ENCODE data around the gene MEGF6. TPM values are rescaled to one million over a fixed set of nuclear protein-coding genes. Genes with fewer than 3 reads are reported as not detected.

The MEGF6 gene
- total RNA-seq, 2 donors from 2014 or later, result 273 to 304 TPM

DNA sequence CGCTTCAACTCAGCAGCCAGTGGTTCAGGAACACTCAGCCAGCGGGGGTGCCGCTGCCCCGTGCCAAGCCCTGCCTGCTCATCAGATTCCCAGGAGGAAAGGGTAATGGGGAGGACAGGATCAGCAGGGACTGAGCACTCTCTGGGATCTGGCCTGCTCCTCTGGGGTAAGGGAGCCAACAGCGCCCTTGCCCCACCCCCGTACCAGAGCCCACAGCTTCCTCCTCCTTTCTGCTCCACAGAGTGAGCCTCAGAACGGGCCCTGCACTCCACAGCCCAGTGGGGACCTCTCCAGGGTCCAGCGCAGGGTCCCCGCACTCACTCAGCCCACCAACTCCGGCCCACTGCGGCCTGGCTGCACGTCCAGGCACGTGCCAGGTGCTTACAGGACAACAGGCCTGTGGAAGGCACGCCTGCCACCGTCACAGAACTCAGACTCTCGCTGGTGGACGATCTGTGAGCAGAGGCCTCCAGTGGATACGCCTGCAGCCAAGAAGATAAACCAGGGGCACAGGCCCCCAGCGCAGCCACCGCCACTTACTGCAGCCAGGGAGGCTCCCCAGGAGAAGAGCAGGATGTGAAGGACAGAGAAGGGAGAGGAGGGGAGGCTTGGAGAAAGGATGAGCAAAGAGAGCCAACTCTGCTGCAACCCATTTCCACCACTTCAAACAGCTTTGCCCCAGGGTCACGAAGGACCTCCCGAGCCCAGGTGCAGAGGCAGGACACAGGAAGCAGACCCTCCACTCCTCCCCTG is 2.1 kb downstream of the MEGF6 start:
- DNase-seq (ENCODE audit: low spot score) (no peak), ATAC-seq (ENCODE audit: insufficient number of reproducible peaks, low FRiP score, low read depth) (no peak)
- H3K9me3 ChIP-seq, result no peaks in the 10 kb centered on the region
- H3K4me1 ChIP-seq (ENCODE audit: control insufficient read depth in 1 of 2, low read depth in 2 of 2), result peaks cover 12 to 13% of the 10 kb centered on the region in 2 donors
- TF ChIP-seq, protein P1, sequence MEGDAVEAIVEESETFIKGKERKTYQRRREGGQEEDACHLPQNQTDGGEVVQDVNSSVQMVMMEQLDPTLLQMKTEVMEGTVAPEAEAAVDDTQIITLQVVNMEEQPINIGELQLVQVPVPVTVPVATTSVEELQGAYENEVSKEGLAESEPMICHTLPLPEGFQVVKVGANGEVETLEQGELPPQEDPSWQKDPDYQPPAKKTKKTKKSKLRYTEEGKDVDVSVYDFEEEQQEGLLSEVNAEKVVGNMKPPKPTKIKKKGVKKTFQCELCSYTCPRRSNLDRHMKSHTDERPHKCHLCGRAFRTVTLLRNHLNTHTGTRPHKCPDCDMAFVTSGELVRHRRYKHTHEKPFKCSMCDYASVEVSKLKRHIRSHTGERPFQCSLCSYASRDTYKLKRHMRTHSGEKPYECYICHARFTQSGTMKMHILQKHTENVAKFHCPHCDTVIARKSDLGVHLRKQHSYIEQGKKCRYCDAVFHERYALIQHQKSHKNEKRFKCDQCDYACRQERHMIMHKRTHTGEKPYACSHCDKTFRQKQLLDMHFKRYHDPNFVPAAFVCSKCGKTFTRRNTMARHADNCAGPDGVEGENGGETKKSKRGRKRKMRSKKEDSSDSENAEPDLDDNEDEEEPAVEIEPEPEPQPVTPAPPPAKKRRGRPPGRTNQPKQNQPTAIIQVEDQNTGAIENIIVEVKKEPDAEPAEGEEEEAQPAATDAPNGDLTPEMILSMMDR (IDR thresholded peaks at IDR 0.05), result no peak
- H3K4me3 ChIP-seq, result no peak overlapping the region
- no peaks in the 10 kb centered on the region for H3K27me3 ChIP-seq (replicated peaks; ENCODE audit: insufficient read depth)
- no peaks in the 10 kb centered on the region for H3K36me3 ChIP-seq
- H3K27ac ChIP-seq, result no peak overlapping the region

DNA sequence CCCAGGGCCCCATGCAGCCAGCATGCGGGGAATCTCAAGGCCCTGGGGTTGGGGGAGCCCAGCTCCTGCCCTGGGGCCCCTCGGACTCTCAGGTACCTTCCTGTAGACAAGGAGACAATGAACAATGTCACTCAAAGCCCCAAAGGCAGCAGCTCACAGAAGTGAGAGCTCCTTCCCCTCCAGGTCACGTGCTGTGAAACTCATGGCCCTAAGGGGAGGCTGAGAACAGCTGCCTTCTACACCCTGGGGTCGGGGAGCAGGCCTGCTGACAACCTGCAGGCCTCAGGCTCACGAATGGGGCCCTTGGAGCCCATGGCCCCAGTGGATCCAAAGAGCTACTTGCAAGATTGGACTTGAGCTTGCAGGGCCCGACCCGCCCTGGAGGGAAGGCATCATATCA is 3.2 kb downstream of the MEGF6 start:
- H3K27me3 ChIP-seq (replicated peaks; ENCODE audit: insufficient read depth), result no peaks in the 10 kb centered on the region
- DNase-seq (ENCODE audit: low spot score) (no peak), ATAC-seq (ENCODE audit: insufficient number of reproducible peaks, low FRiP score, low read depth) (no peak)
- H3K27ac ChIP-seq, result no peak overlapping the region
- peaks cover 12 to 13% of the 10 kb centered on the region in 2 donors for H3K4me1 ChIP-seq (ENCODE audit: control insufficient read depth in 1 of 2, low read depth in 2 of 2)
- H3K9me3 ChIP-seq, result no peaks in the 10 kb centered on the region
- H3K4me3 ChIP-seq, result no peak overlapping the region
- TF ChIP-seq, protein P1 (IDR thresholded peaks at IDR 0.05), result no peak
- no peaks in the 10 kb centered on the region for H3K36me3 ChIP-seq

DNA sequence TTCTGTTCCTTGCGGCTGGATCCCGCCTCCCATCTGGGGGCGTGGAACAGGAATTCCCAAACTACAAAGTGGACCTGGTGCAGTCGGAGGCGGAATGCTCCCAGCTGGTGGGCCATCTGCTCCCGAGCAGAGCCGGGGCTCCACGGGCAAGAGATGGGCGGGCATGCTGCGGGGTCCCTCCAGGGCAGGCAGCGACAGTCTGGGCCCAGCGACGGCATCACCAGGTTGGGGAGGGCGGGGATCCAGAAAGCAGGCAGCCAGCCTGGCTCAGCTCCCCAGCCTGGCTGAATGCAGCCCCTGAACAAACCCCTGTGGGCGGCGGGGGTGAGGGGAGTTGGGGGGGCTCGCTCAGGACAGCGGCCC is 3.6 kb downstream of the MEGF6 start:
- H3K4me3 ChIP-seq, result no peak overlapping the region
- no peak overlapping the region for H3K27ac ChIP-seq
- TF ChIP-seq, protein P1 (IDR thresholded peaks at IDR 0.05), result no peak
- peaks cover 12 to 13% of the 10 kb centered on the region in 2 donors for H3K4me1 ChIP-seq (ENCODE audit: control insufficient read depth in 1 of 2, low read depth in 2 of 2)
- ATAC-seq (ENCODE audit: insufficient number of reproducible peaks, low FRiP score, low read depth) (no peak), DNase-seq (ENCODE audit: low spot score) (no peak)
- H3K9me3 ChIP-seq, result no peaks in the 10 kb centered on the region
- H3K36me3 ChIP-seq, result no peaks in the 10 kb centered on the region
- H3K27me3 ChIP-seq (replicated peaks; ENCODE audit: insufficient read depth), result no peaks in the 10 kb centered on the region

DNA sequence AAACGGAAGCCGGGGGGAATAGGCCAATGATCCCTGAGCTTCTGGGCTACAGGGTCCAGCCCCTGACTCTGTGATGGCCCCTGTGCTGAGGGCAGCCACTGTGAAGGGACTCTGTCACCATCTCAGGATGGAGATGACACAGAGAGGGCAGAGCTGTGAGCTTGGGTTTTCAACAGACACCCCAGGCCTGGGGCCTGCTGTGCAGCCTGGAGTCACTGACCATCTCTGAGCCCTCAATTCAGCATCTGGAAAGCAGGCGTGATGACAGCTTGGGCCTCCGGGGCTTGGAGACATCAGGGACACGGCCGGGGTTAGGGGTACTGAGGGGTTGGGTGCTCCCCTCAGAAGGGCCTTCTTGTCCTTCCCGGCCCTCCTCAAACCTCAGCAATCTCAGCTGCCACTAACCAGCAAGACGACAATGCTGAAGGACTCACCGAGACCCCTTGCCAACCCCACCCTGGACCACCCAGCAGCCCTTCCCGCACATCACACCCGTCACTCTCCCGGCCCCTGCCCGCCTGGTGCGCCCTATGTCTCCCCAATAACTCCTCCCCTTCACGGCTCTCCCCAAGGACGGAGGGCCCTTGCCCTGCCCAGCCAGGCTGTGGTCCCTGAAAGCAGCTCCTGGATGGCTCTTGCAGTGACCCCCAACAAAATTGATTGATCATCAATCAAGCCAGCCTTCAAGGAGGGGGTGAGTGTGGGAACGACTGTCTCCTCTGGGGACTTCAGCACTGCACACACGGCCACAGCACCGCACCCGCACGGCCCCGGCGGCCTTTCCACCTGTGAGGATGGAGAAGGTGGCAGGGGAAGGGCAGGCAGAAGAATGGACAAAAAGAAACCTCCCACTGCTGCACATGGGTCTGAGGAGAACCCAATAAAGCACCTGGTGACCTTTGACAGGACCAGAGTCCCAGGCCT is 4.3 kb downstream of the MEGF6 start:
- ATAC-seq (ENCODE audit: insufficient number of reproducible peaks, low FRiP score, low read depth) (no peak), DNase-seq (ENCODE audit: low spot score) (no peak)
- Histone ChIP-seq H3K9me3 (no peaks in the 10 kb centered on the region), H3K27me3 (replicated peaks; ENCODE audit: insufficient read depth) (no peaks in the 10 kb centered on the region), H3K36me3 (no peaks in the 10 kb centered on the region), H3K27ac (no peak overlapping the region), H3K4me1 (ENCODE audit: control insufficient read depth in 1 of 2, low read depth in 2 of 2) (peaks cover 12 to 13% of the 10 kb centered on the region in 2 donors), H3K4me3 (no peak overlapping the region)
- TF ChIP-seq, protein P1 (IDR thresholded peaks at IDR 0.05), result no peak

Measured in thoracic aorta (tissue), 2 donors.